Measurements from ENCODE around the gene LDHB.
"Not testable (repeated sequence)": the region's sequence is repeated elsewhere in the genome, so short reads cannot be mapped to it uniquely, and the experiment has no call there.

Gene LDHB

GRCh38 chr12:21659383-21659782, 1.7 kb upstream of the LDHB start:
- no peak for DNase-seq (ENCODE audit: low read depth)
- Histone ChIP-seq H3K9ac (ENCODE audit: low read length) (no peak overlapping the region), H3K9me3 (ENCODE audit: control insufficient read depth, low read length) (no peaks in the 10 kb centered on the region)

GRCh38 chr12:21656905-21657325, 727 bp downstream of the LDHB start:
- H3K9ac ChIP-seq (ENCODE audit: low read length) = peak overlapping the region; percentile 95
- peaks cover 20% of the 10 kb centered on the region for H3K4me1 ChIP-seq (ENCODE audit: control insufficient read depth, insufficient read depth, low read length)
- H3K9me3 ChIP-seq (ENCODE audit: control insufficient read depth, low read length) = no peaks in the 10 kb centered on the region
- H3K36me3 ChIP-seq (ENCODE audit: control insufficient read depth, insufficient read depth, low read length, severe bottlenecking) = peaks cover 30% of the 10 kb centered on the region
- H3K4me3 ChIP-seq (ENCODE audit: low read length) = peak overlapping the region; percentile 96
- peak; percentile 75 for DNase-seq (ENCODE audit: low read depth)
- no peaks in the 10 kb centered on the region for H3K27me3 ChIP-seq (replicated peaks; ENCODE audit: control insufficient read depth, insufficient read depth, low read length)

More at GRCh38 chr12:21659383-21659782, 1.7 kb upstream of the LDHB start:
- no peak overlapping the region for H3K4me3 ChIP-seq (ENCODE audit: low read length)
- H3K4me1 ChIP-seq (ENCODE audit: control insufficient read depth, insufficient read depth, low read length) = peaks cover 17% of the 10 kb centered on the region
- H3K36me3 ChIP-seq (ENCODE audit: control insufficient read depth, insufficient read depth, low read length, severe bottlenecking) = peaks cover 5% of the 10 kb centered on the region
- no peaks in the 10 kb centered on the region for H3K27me3 ChIP-seq (replicated peaks; ENCODE audit: control insufficient read depth, insufficient read depth, low read length)

GRCh38 chr12:21655591-21655990, 2.1 kb downstream of the LDHB start:
- Histone ChIP-seq H3K4me3 (ENCODE audit: low read length) (peak overlapping the region; percentile 96), H3K9me3 (ENCODE audit: control insufficient read depth, low read length) (no peaks in the 10 kb centered on the region), H3K9ac (ENCODE audit: low read length) (peak overlapping the region; percentile 95), H3K36me3 (ENCODE audit: control insufficient read depth, insufficient read depth, low read length, severe bottlenecking) (peaks cover 43% of the 10 kb centered on the region), H3K27me3 (replicated peaks; ENCODE audit: control insufficient read depth, insufficient read depth, low read length) (no peaks in the 10 kb centered on the region), H3K4me1 (ENCODE audit: control insufficient read depth, insufficient read depth, low read length) (peaks cover 20% of the 10 kb centered on the region)
- no peak for DNase-seq (ENCODE audit: low read depth)

- H3K4me1 ChIP-seq (ENCODE audit: control insufficient read depth, insufficient read depth, low read length) = peaks cover 20% of the 10 kb centered on the region
- no peak for DNase-seq (ENCODE audit: low read depth)
- H3K36me3 ChIP-seq (ENCODE audit: control insufficient read depth, insufficient read depth, low read length, severe bottlenecking) = peaks cover 78% of the 10 kb centered on the region
- no peak overlapping the region for H3K4me3 ChIP-seq (ENCODE audit: low read length)
- H3K9ac ChIP-seq (ENCODE audit: low read length) = no peak overlapping the region
- H3K27me3 ChIP-seq (replicated peaks; ENCODE audit: control insufficient read depth, insufficient read depth, low read length) = no peaks in the 10 kb centered on the region
- no peaks in the 10 kb centered on the region for H3K9me3 ChIP-seq (ENCODE audit: control insufficient read depth, low read length)
Observed at GRCh38 chr12:21651821-21652220, 5.8 kb downstream of the LDHB start.

- Histone ChIP-seq H3K4me1 (ENCODE audit: control insufficient read depth, insufficient read depth, low read length) (peaks cover 14% of the 10 kb centered on the region), H3K4me3 (ENCODE audit: low read length) (no peak overlapping the region), H3K9me3 (ENCODE audit: control insufficient read depth, low read length) (no peaks in the 10 kb centered on the region), H3K27me3 (replicated peaks; ENCODE audit: control insufficient read depth, insufficient read depth, low read length) (no peaks in the 10 kb centered on the region), H3K9ac (ENCODE audit: low read length) (no peak overlapping the region), H3K36me3 (ENCODE audit: control insufficient read depth, insufficient read depth, low read length, severe bottlenecking) (peaks cover 86% of the 10 kb centered on the region)
- DNase-seq (ENCODE audit: low read depth) = no peak
Observed at GRCh38 chr12:21650997-21651396, 6.6 kb downstream of the LDHB start.

GRCh38 chr12:21649034-21649433, 8.6 kb downstream of the LDHB start:
- no peaks in the 10 kb centered on the region for H3K9me3 ChIP-seq (ENCODE audit: control insufficient read depth, low read length)
- no peak overlapping the region for H3K4me3 ChIP-seq (ENCODE audit: low read length)
- H3K4me1 ChIP-seq (ENCODE audit: control insufficient read depth, insufficient read depth, low read length) = peaks cover 6% of the 10 kb centered on the region
- peaks cover 97% of the 10 kb centered on the region for H3K36me3 ChIP-seq (ENCODE audit: control insufficient read depth, insufficient read depth, low read length, severe bottlenecking)
- no peak for DNase-seq (ENCODE audit: low read depth)
- no peaks in the 10 kb centered on the region for H3K27me3 ChIP-seq (replicated peaks; ENCODE audit: control insufficient read depth, insufficient read depth, low read length)
- H3K9ac ChIP-seq (ENCODE audit: low read length) = no peak overlapping the region

GRCh38 chr12:21648378-21648777, 9.3 kb downstream of the LDHB start:
- Histone ChIP-seq H3K36me3 (ENCODE audit: control insufficient read depth, insufficient read depth, low read length, severe bottlenecking) (peaks cover 97% of the 10 kb centered on the region), H3K9me3 (ENCODE audit: control insufficient read depth, low read length) (no peaks in the 10 kb centered on the region)
- DNase-seq (ENCODE audit: low read depth) = no peak

GRCh38 chr12:21647179-21647578, 10.5 kb downstream of the LDHB start:
- Histone ChIP-seq H3K9ac (ENCODE audit: low read length) (no peak overlapping the region), H3K4me3 (ENCODE audit: low read length) (no peak overlapping the region), H3K4me1 (ENCODE audit: control insufficient read depth, insufficient read depth, low read length) (peaks cover 23% of the 10 kb centered on the region), H3K27me3 (replicated peaks; ENCODE audit: control insufficient read depth, insufficient read depth, low read length) (no peaks in the 10 kb centered on the region), H3K9me3 (ENCODE audit: control insufficient read depth, low read length) (no peaks in the 10 kb centered on the region), H3K36me3 (ENCODE audit: control insufficient read depth, insufficient read depth, low read length, severe bottlenecking) (peaks cover 97% of the 10 kb centered on the region)
- DNase-seq (ENCODE audit: low read depth) = no peak

More at GRCh38 chr12:21648378-21648777, 9.3 kb downstream of the LDHB start:
- no peak overlapping the region for H3K9ac ChIP-seq (ENCODE audit: low read length)
- H3K27me3 ChIP-seq (replicated peaks; ENCODE audit: control insufficient read depth, insufficient read depth, low read length) = no peaks in the 10 kb centered on the region
- peaks cover 11% of the 10 kb centered on the region for H3K4me1 ChIP-seq (ENCODE audit: control insufficient read depth, insufficient read depth, low read length)
- H3K4me3 ChIP-seq (ENCODE audit: low read length) = no peak overlapping the region

- H3K9ac ChIP-seq (ENCODE audit: low read length); DNase-seq (ENCODE audit: low read depth); H3K27me3 ChIP-seq (replicated peaks; ENCODE audit: control insufficient read depth, insufficient read depth, low read length); H3K4me3 ChIP-seq (ENCODE audit: low read length); H3K9me3 ChIP-seq (ENCODE audit: control insufficient read depth, low read length): not testable (repeated sequence)
- peaks cover 36% of the 10 kb centered on the region for H3K4me1 ChIP-seq (ENCODE audit: control insufficient read depth, insufficient read depth, low read length)
- peaks cover 94% of the 10 kb centered on the region for H3K36me3 ChIP-seq (ENCODE audit: control insufficient read depth, insufficient read depth, low read length, severe bottlenecking)
Observed at GRCh38 chr12:21645041-21645500, 12.6 kb downstream of the LDHB start.

GRCh38 chr12:21644516-21644915, 13.1 kb downstream of the LDHB start:
- no peaks in the 10 kb centered on the region for H3K27me3 ChIP-seq (replicated peaks; ENCODE audit: control insufficient read depth, insufficient read depth, low read length)
- H3K9me3 ChIP-seq (ENCODE audit: control insufficient read depth, low read length) = no peaks in the 10 kb centered on the region
- H3K4me3 ChIP-seq (ENCODE audit: low read length) = no peak overlapping the region
- H3K9ac ChIP-seq (ENCODE audit: low read length) = no peak overlapping the region
- no peak for DNase-seq (ENCODE audit: low read depth)
- peaks cover 95% of the 10 kb centered on the region for H3K36me3 ChIP-seq (ENCODE audit: control insufficient read depth, insufficient read depth, low read length, severe bottlenecking)
- peaks cover 36% of the 10 kb centered on the region for H3K4me1 ChIP-seq (ENCODE audit: control insufficient read depth, insufficient read depth, low read length)

- no peaks in the 10 kb centered on the region for H3K27me3 ChIP-seq (replicated peaks; ENCODE audit: control insufficient read depth, insufficient read depth, low read length)
- H3K36me3 ChIP-seq (ENCODE audit: control insufficient read depth, insufficient read depth, low read length, severe bottlenecking) = peaks cover 95% of the 10 kb centered on the region
- DNase-seq (ENCODE audit: low read depth) = no peak
- H3K9me3 ChIP-seq (ENCODE audit: control insufficient read depth, low read length) = no peaks in the 10 kb centered on the region
- peaks cover 41% of the 10 kb centered on the region for H3K4me1 ChIP-seq (ENCODE audit: control insufficient read depth, insufficient read depth, low read length)
- H3K9ac ChIP-seq (ENCODE audit: low read length) = peak overlapping the region; percentile 22
- H3K4me3 ChIP-seq (ENCODE audit: low read length) = no peak overlapping the region
Observed at GRCh38 chr12:21643758-21644157, 13.9 kb downstream of the LDHB start.

- Histone ChIP-seq H3K27me3 (replicated peaks; ENCODE audit: control insufficient read depth, insufficient read depth, low read length) (no peaks in the 10 kb centered on the region), H3K9ac (ENCODE audit: low read length) (peak overlapping the region; percentile 22), H3K9me3 (ENCODE audit: control insufficient read depth, low read length) (no peaks in the 10 kb centered on the region), H3K4me3 (ENCODE audit: low read length) (no peak overlapping the region), H3K4me1 (ENCODE audit: control insufficient read depth, insufficient read depth, low read length) (peaks cover 50% of the 10 kb centered on the region), H3K36me3 (ENCODE audit: control insufficient read depth, insufficient read depth, low read length, severe bottlenecking) (peaks cover 95% of the 10 kb centered on the region)
- no peak for DNase-seq (ENCODE audit: low read depth)
Observed at GRCh38 chr12:21642707-21643389, 14.8 kb downstream of the LDHB start.
